H54 (cell line): ENCODE results near the gene CBFA2T3.
"Not testable (repeated sequence)": the region's sequence is repeated elsewhere in the genome, so short reads cannot be mapped to it uniquely, and the experiment has no call there.

Source experiments
- DNase-seq: peaks from one replicate; pipeline ENCODE4 v3.0.0; 2011; ENCODE audit warnings: low spot score, mixed read lengths; ENCODE audit not compliant: insufficient read length
- FAIRE-seq: peaks from 3 replicates; lab custom pipeline; 2011; peaks lifted over from hg19 to GRCh38; lab: Jason Lieb, UNC
- POLR2A ChIP-seq: IDR thresholded peaks from 2 replicates; pipeline ENCODE4 v1.6.1; 2011; ENCODE audit warnings: low read depth, mild to moderate bottlenecking, low read length

CBFA2T3 gene

GRCh38 chr16:88891083-88891482 is 85.9 kb downstream of the CBFA2T3 start:
- DNase-seq = no peak
- no peak for FAIRE-seq
- TF ChIP-seq POLR2A = no peak

GRCh38 chr16:88889702-88890352 is 87.2 kb downstream of the CBFA2T3 start:
- DNase-seq, FAIRE-seq: not testable (repeated sequence)

GRCh38 chr16:88888461-88889387 is 88.3 kb downstream of the CBFA2T3 start:
- FAIRE-seq (no peak), DNase-seq (no peak)
- TF ChIP-seq POLR2A = no peak

GRCh38 chr16:88888057-88888456 is 89.0 kb downstream of the CBFA2T3 start:
- DNase-seq = no peak
- FAIRE-seq = no peak
- no peak for TF ChIP-seq POLR2A

- DNase-seq (no peak), FAIRE-seq (no peak)
- no peak for TF ChIP-seq POLR2A
These were observed 90.0 kb downstream of the CBFA2T3 start for GRCh38 chr16:88886845-88887521.

GRCh38 chr16:88886420-88886844 is 90.6 kb downstream of the CBFA2T3 start:
- no peak for FAIRE-seq
- no peak for DNase-seq
- TF ChIP-seq POLR2A = no peak

GRCh38 chr16:88885693-88886280 is 91.2 kb downstream of the CBFA2T3 start:
- no peak for FAIRE-seq
- TF ChIP-seq POLR2A = no peak
- no peak for DNase-seq

GRCh38 chr16:88884569-88885271 is 92.3 kb downstream of the CBFA2T3 start:
- FAIRE-seq = no peak
- no peak for TF ChIP-seq POLR2A
- no peak for DNase-seq

- FAIRE-seq = no peak
- no peak for DNase-seq
- no peak for TF ChIP-seq POLR2A
These were observed 93.1 kb downstream of the CBFA2T3 start for GRCh38 chr16:88883946-88884345.

GRCh38 chr16:88883117-88883895 is 93.7 kb downstream of the CBFA2T3 start:
- no peak for FAIRE-seq
- no peak for TF ChIP-seq POLR2A
- DNase-seq = no peak

GRCh38 chr16:88882358-88883030 is 94.5 kb downstream of the CBFA2T3 start:
- FAIRE-seq (no peak), DNase-seq (no peak)
- no peak; the same call in 1 of the 2 replicates for TF ChIP-seq POLR2A
